Gastroesophageal sphincter (tissue), 3 donors: ENCODE measurements around the gene ADORA1.

Experiments
- CTCF ChIP-seq, 4 experiments: fragments of 200-600 bp in 2 of 4; fragments of 450-650 bp in 2 of 4; sonication (generic) in 1 of 4; IDR thresholded peaks; one replicate each; pipeline ENCODE4 v1.5.1; 2017 to 2019; ENCODE audit warnings: antibody characterized with exemption in 4 of 4, mild to moderate bottlenecking in 2 of 4, moderate library complexity in 2 of 4
- EP300 ChIP-seq: sonication (generic); formaldehyde crosslinking; IDR thresholded peaks from one replicate; pipeline ENCODE4 v1.6.1; 2017; ENCODE audit warnings: antibody characterized with exemption, mild to moderate bottlenecking
- POLR2AphosphoS5 ChIP-seq: sonication (generic); formaldehyde crosslinking; IDR thresholded peaks from one replicate; pipeline ENCODE4 v1.6.1; 2017; ENCODE audit warnings: antibody characterized with exemption

- TF ChIP-seq CTCF (IDR thresholded peaks at IDR 0.05) (no peak), POLR2AphosphoS5 (no peak), EP300 (no peak)
Observed at GRCh38 chr1:203082571-203083462, 44.7 kb upstream of the ADORA1 start.
